Body of pancreas (tissue), 4 donors: ENCODE results near the gene ASTE1. TPM values are rescaled to one million over a fixed set of nuclear protein-coding genes. Genes with fewer than 3 reads are reported as not detected.

Experiments
- ATAC-seq: fragments of 150-250 bp; one replicate; pipeline ENCODE4 v1.9.1; 2016
- DNase-seq, 4 donors: peaks; one replicate each; pipeline ENCODE4 v3.0.0-alpha.2; 2019
- H3K27ac ChIP-seq, 4 donors: fragments of 200-600 bp; sonication (generic); 1 replicate in 3 of 4; 2 replicates in 1 of 4; pipeline versions ENCODE4 v1.5.1 to v1.6.1; 2016 to 2019; ENCODE audit warnings: mild to moderate bottlenecking in 1 of 4, mixed read lengths in 1 of 4, moderate library complexity in 1 of 4
- H3K27me3 ChIP-seq, 2 donors: fragments of 200-600 bp; sonication (generic); one replicate each; pipeline ENCODE4 v1.6.0; 2016; ENCODE audit warnings: mild to moderate bottlenecking in 1 of 2
- H3K36me3 ChIP-seq, 2 donors: fragments of 200-600 bp; sonication (generic); replicated peaks in 1 of 2; 2 replicates each; pipeline ENCODE4 v1.5.1; 2016; ENCODE audit warnings: low read depth in 2 of 2; ENCODE audit not compliant: insufficient read depth in 1 of 2
- H3K4me1 ChIP-seq: fragments of 200-600 bp; sonication (generic); one replicate; pipeline ENCODE4 v1.6.0; 2016
- H3K4me3 ChIP-seq, 2 donors: fragments of 200-600 bp; sonication (generic); 1 replicate in 1 of 2; 2 replicates in 1 of 2; pipeline ENCODE4 v1.5.1; 2016 to 2019
- H3K9me3 ChIP-seq, 3 donors: fragments of 200-600 bp; sonication (generic); 1 replicate in 2 of 3; 2 replicates in 1 of 3; pipeline ENCODE4 v1.5.1; 2016
- CTCF ChIP-seq, 7 experiments: fragments of 450-650 bp in 4 of 7; fragments of 200-600 bp in 3 of 7; sonication (generic) in 3 of 7; IDR thresholded peaks; one replicate each; pipeline ENCODE4 v1.5.1; 2016 to 2019; ENCODE audit warnings: antibody characterized with exemption in 7 of 7
- POLR2A ChIP-seq, 3 donors: fragments of 450-650 bp; IDR thresholded peaks; one replicate each; pipeline ENCODE4 v1.6.1; 2016; ENCODE audit warnings: antibody characterized with exemption in 3 of 3, mild to moderate bottlenecking in 2 of 3
- WGBS, 2 donors: methylation state at CpG; one replicate each; pipeline ENCODE4 v1.1.5; 2017; 5-methylcytosine and 5-hydroxymethylcytosine counted together
- intact Hi-C: fragments of 100-400 bp; cut with DNase I; formaldehyde crosslinking; loops from one replicate; pipeline ENCODE4 v1.15.1; 2023
- total RNA-seq, 2 donors: library from RNA; depleted of rRNA; stranded (reverse); fragments of >200 nt; gene quantifications; one replicate each; pipeline ENCODE4 v1.1.0, GENCODE V29; 2016

ASTE1 gene
- total RNA-seq, 2 donors from 2014 or later: 3.4 to 10.5 TPM

GRCh38 chr3:130971208-130971607 is 55.4 kb downstream of the ASTE1 start:
- DNase-seq (no peak), ATAC-seq (no peak)
- no peaks in the 10 kb centered on the region for H3K27me3 ChIP-seq
- H3K9me3 ChIP-seq: no peaks in the 10 kb centered on the region
- no peaks in the 10 kb centered on the region for H3K36me3 ChIP-seq
- no peak overlapping the region for H3K27ac ChIP-seq
- TF ChIP-seq POLR2A (IDR thresholded peaks at IDR 0.05) (no peak), CTCF (IDR thresholded peaks at IDR 0.05) (no peak)
- no peak overlapping the region for H3K4me3 ChIP-seq
- intact Hi-C loops: no loop called here
- no peaks in the 10 kb centered on the region for H3K4me1 ChIP-seq

- Histone ChIP-seq H3K9me3 (no peaks in the 10 kb centered on the region), H3K36me3 (peaks cover 6 to 9% of the 10 kb centered on the region in 2 donors), H3K4me1 (no peaks in the 10 kb centered on the region), H3K27me3 (no peaks in the 10 kb centered on the region), H3K27ac (no peak overlapping the region), H3K4me3 (no peak overlapping the region)
- DNase-seq: no peak
- intact Hi-C loops: no loop called here
- WGBS, 2 donors: 96 to 100% methylated on average over 2 of the region's 2 CpGs
- TF ChIP-seq POLR2A (IDR thresholded peaks at IDR 0.05): no peak
- no peak for TF ChIP-seq CTCF (IDR thresholded peaks at IDR 0.05)
- ATAC-seq: no peak
Measured at GRCh38 chr3:130969621-130970020, 57.0 kb downstream of the ASTE1 start.

- TF ChIP-seq POLR2A (IDR thresholded peaks at IDR 0.05) (no peak), CTCF (IDR thresholded peaks at IDR 0.05) (no peak)
- no peak for ATAC-seq
- Histone ChIP-seq H3K9me3 (no peaks in the 10 kb centered on the region), H3K36me3 (peaks cover 6 to 9% of the 10 kb centered on the region in 2 donors), H3K27me3 (no peaks in the 10 kb centered on the region), H3K27ac (no peak overlapping the region), H3K4me1 (no peaks in the 10 kb centered on the region), H3K4me3 (no peak overlapping the region)
- intact Hi-C loops: no loop called here
- no peak for DNase-seq
- WGBS, 2 donors: 81 to 97% methylated on average over 3 of the region's 3 CpGs
Measured at GRCh38 chr3:130968221-130968620, 58.4 kb downstream of the ASTE1 start.

GRCh38 chr3:130967281-130967680 is 59.3 kb downstream of the ASTE1 start:
- H3K4me3 ChIP-seq: no peak overlapping the region
- ATAC-seq (no peak), DNase-seq (no peak)
- no peaks in the 10 kb centered on the region for H3K9me3 ChIP-seq
- no peaks in the 10 kb centered on the region for H3K4me1 ChIP-seq
- no peak for TF ChIP-seq CTCF (IDR thresholded peaks at IDR 0.05)
- no peak for TF ChIP-seq POLR2A (IDR thresholded peaks at IDR 0.05)
- H3K27ac ChIP-seq: no peak overlapping the region
- intact Hi-C loops: no loop called here
- no peaks in the 10 kb centered on the region for H3K27me3 ChIP-seq
- WGBS, 2 donors: 92 to 98% methylated on average over 2 of the region's 2 CpGs
- H3K36me3 ChIP-seq: peaks cover 6 to 9% of the 10 kb centered on the region in 2 donors

- DNase-seq (no peak), ATAC-seq (no peak)
- intact Hi-C loops: no loop called here
- H3K9me3 ChIP-seq: no peaks in the 10 kb centered on the region
- no peak overlapping the region for H3K27ac ChIP-seq
- H3K27me3 ChIP-seq: no peaks in the 10 kb centered on the region
- no peak for TF ChIP-seq CTCF (IDR thresholded peaks at IDR 0.05)
- TF ChIP-seq POLR2A (IDR thresholded peaks at IDR 0.05): no peak
- no peak overlapping the region for H3K4me3 ChIP-seq
- WGBS, 2 donors: 83 to 95% methylated on average over 3 of the region's 3 CpGs
- no peaks in the 10 kb centered on the region for H3K4me1 ChIP-seq
- peaks cover 9 to 14% of the 10 kb centered on the region in 2 donors for H3K36me3 ChIP-seq
Measured at GRCh38 chr3:130963878-130964277, 62.7 kb downstream of the ASTE1 start.
